ENCODE data around the gene OR2A2. TPM values are rescaled to one million over a fixed set of nuclear protein-coding genes. Genes with fewer than 3 reads are reported as not detected.

Gene OR2A2
- total and polyA plus RNA-seq, 2 donors = not detected

Small RNA genes lying within 50 kb of the gene (small RNA-seq; reads per million reads assigned to genes)
- gene OR2A41P = not detected

Other genes with a start within 250 kb of the OR2A2 start
- gene TCAF1, start 207.4 kb upstream of the OR2A2 start, total RNA-seq = 67.0 TPM
- 27.3 TPM for gene TCAF1, start 207.4 kb upstream of the OR2A2 start, polyA plus RNA-seq
- not detected for gene OR2F2, start 174.3 kb upstream of the OR2A2 start, total RNA-seq
- not detected for gene OR2F2, start 174.3 kb upstream of the OR2A2 start, polyA plus RNA-seq
- gene OR2F1, start 154.7 kb upstream of the OR2A2 start, total RNA-seq = not detected
- gene OR2F1, start 154.7 kb upstream of the OR2A2 start, polyA plus RNA-seq = not detected
- gene OR6B1, start 109.3 kb upstream of the OR2A2 start, total RNA-seq = not detected
- not detected for gene OR6B1, start 109.3 kb upstream of the OR2A2 start, polyA plus RNA-seq
- gene OR2A5, start 60.6 kb upstream of the OR2A2 start, total RNA-seq = not detected
- not detected for gene OR2A5, start 60.6 kb upstream of the OR2A2 start, polyA plus RNA-seq
- not detected for gene OR2A25, start 39.8 kb upstream of the OR2A2 start, total RNA-seq
- not detected for gene OR2A25, start 39.8 kb upstream of the OR2A2 start, polyA plus RNA-seq
- gene OR2A12, start 23.3 kb upstream of the OR2A2 start, total RNA-seq = not detected
- gene OR2A12, start 23.3 kb upstream of the OR2A2 start, polyA plus RNA-seq = not detected
- not detected for gene OR2A14, start 13.6 kb downstream of the OR2A2 start, total RNA-seq
- not detected for gene OR2A14, start 13.6 kb downstream of the OR2A2 start, polyA plus RNA-seq
- 7.8 TPM for gene CTAGE4, start 73.9 kb downstream of the OR2A2 start, total RNA-seq
- 0.27 TPM for gene CTAGE4, start 73.9 kb downstream of the OR2A2 start, polyA plus RNA-seq
- 6.5 TPM for gene ARHGEF35, start 86.2 kb downstream of the OR2A2 start, total RNA-seq
- gene ARHGEF35, start 86.2 kb downstream of the OR2A2 start, polyA plus RNA-seq = 2.9 TPM
- 0.42 TPM for gene OR2A42, start 130.0 kb downstream of the OR2A2 start, total RNA-seq
- gene OR2A42, start 130.0 kb downstream of the OR2A2 start, polyA plus RNA-seq = 0.04 TPM
- 5.6 TPM for gene OR2A7, start 155.2 kb downstream of the OR2A2 start, total RNA-seq
- gene OR2A7, start 155.2 kb downstream of the OR2A2 start, polyA plus RNA-seq = 1.2 TPM
- 0.79 TPM for gene CTAGE8, start 159.7 kb downstream of the OR2A2 start, total RNA-seq
- 0.42 TPM for gene CTAGE8, start 159.7 kb downstream of the OR2A2 start, polyA plus RNA-seq
- gene OR2A1, start 202.8 kb downstream of the OR2A2 start, total RNA-seq = 0.05 TPM
- gene OR2A1, start 202.8 kb downstream of the OR2A2 start, polyA plus RNA-seq = 0.23 TPM
- gene ARHGEF5, start 245.8 kb downstream of the OR2A2 start, total RNA-seq = 3.6 TPM
- 4.4 TPM for gene ARHGEF5, start 245.8 kb downstream of the OR2A2 start, polyA plus RNA-seq

Measured in urinary bladder (tissue), 2 donors.